Activated naive CD4-positive, alpha-beta T cell (primary cell): ENCODE results near the gene KRIT1.

Experiments used
- DNase-seq, 4 experiments: peaks; one replicate each; lab custom pipeline; 2025; lab: John Stamatoyannopoulos, UW

KRIT1 gene

DNA sequence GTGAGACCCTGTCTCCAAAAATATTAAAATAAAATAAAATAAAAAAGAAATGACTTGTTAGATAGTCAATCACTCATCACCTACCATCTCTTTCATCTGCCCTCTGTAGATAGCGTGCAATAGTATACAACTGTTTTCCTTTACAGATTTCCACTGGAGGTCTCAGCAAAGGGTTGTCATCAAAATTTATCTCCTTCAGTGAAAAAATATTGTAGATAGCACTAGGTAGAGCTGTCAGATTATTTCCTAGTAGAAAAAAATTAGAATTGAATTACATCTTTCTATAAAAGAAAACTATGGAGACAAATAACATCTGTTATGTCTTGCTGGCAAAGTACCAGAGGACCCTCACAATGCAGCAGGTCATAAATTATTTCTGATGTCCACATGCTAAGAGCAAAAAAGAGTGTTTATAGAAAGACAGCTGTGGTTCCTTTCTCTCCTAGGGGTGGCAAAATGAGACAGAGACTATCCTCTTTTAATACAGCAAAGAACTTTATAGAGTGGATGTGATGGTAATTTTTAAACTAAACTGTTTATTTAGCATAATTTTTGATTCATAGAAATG lies 95.2 kb downstream of the KRIT1 start:
- DNase-seq, result no peak

- no peak for DNase-seq
These were observed 95.9 kb downstream of the KRIT1 start for GRCh38 chr7:92149736-92150239.
